Midbrain (tissue), 1 donor: ENCODE results near the gene POLR2B.
"Not testable (repeated sequence)": the region's sequence is repeated elsewhere in the genome, so short reads cannot be mapped to it uniquely, and the experiment has no call there.

Experiments
- DNase-seq: peaks from one replicate; lab custom pipeline; 2025; lab: John Stamatoyannopoulos, UW

Gene POLR2B

GRCh38 chr4:57053508-57053907 is 74.8 kb downstream of the POLR2B start:
- DNase-seq = no peak

GRCh38 chr4:57055886-57056285 is 77.2 kb downstream of the POLR2B start:
- DNase-seq = peak; percentile 27

GRCh38 chr4:57059890-57060716 is 81.4 kb downstream of the POLR2B start:
- no peak for DNase-seq

- not testable (repeated sequence) for DNase-seq
Observed at GRCh38 chr4:57060717-57061067, 82.0 kb downstream of the POLR2B start.

GRCh38 chr4:57061395-57061794 is 82.7 kb downstream of the POLR2B start:
- no peak for DNase-seq

- no peak for DNase-seq
Observed at GRCh38 chr4:57063518-57063917, 84.8 kb downstream of the POLR2B start.

GRCh38 chr4:57064120-57064519 is 85.4 kb downstream of the POLR2B start:
- DNase-seq = no peak

GRCh38 chr4:57064811-57065711 is 86.4 kb downstream of the POLR2B start:
- no peak for DNase-seq

- DNase-seq = no peak
Observed at GRCh38 chr4:57065730-57066482, 87.2 kb downstream of the POLR2B start.

GRCh38 chr4:57068237-57068981 is 89.7 kb downstream of the POLR2B start:
- no peak for DNase-seq

GRCh38 chr4:57070461-57070860 is 91.8 kb downstream of the POLR2B start:
- no peak for DNase-seq

- no peak for DNase-seq
Observed at GRCh38 chr4:57071326-57071725, 92.6 kb downstream of the POLR2B start.

- DNase-seq = no peak
Observed at GRCh38 chr4:57073559-57073958, 94.9 kb downstream of the POLR2B start.

- no peak for DNase-seq
Observed at GRCh38 chr4:57074744-57075143, 96.0 kb downstream of the POLR2B start.

GRCh38 chr4:57075367-57075766 is 96.7 kb downstream of the POLR2B start:
- DNase-seq = no peak

- no peak for DNase-seq
Observed at GRCh38 chr4:57076646-57077045, 98.0 kb downstream of the POLR2B start.

- no peak for DNase-seq
Observed at GRCh38 chr4:57077550-57078343, 99.1 kb downstream of the POLR2B start.

- DNase-seq = no peak
Observed at GRCh38 chr4:57078685-57079521, 100.2 kb downstream of the POLR2B start.
